GM18505 (cell line): ENCODE data around the gene FAM124B.

Experiments
- ATAC-seq: cut with Tn5 transposase; IDR thresholded peaks from one replicate; pipeline ENCODE4 v1.9.1; 2021; ENCODE audit not compliant: unreplicated experiment
- POLR2A ChIP-seq: IDR thresholded peaks from 4 replicates; pipeline ENCODE4 v1.6.1; 2011; ENCODE audit warnings: borderline replicate concordance; ENCODE audit not compliant: insufficient read depth, insufficient read length; ENCODE audit errors: extremely low read depth

Gene FAM124B

GRCh38 chr2:224428787-224429440 is 27.0 kb upstream of the FAM124B start:
- no peak for TF ChIP-seq POLR2A
- ATAC-seq = no peak

GRCh38 chr2:224427471-224427870 is 25.6 kb upstream of the FAM124B start:
- no peak for ATAC-seq
- TF ChIP-seq POLR2A = no peak

- ATAC-seq = no peak
Observed at GRCh38 chr2:224426656-224427055, 24.7 kb upstream of the FAM124B start.

GRCh38 chr2:224421065-224421464 is 19.2 kb upstream of the FAM124B start:
- ATAC-seq = no peak
- no peak for TF ChIP-seq POLR2A

More at GRCh38 chr2:224426656-224427055, 24.7 kb upstream of the FAM124B start:
- no peak for TF ChIP-seq POLR2A

DNA sequence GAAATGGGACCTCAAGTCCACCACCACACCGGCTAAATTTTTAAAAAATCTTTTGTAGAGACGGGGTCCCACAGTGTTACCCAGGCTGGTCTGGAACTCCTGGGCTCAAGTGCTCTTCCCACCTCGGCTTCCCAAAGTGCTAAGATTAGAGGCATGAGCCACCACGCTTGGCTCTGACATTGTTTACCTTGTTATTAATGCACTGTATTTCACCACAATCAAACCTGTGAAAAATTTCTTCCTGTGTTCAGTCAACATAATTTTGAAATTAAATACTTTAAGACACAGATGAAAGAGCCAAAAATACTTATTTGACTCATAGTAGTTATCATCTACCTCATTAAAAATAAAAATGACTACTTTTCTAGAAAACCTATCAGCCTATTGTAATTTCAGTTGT is 16.0 kb upstream of the FAM124B start:
- ATAC-seq = no peak
- no peak for TF ChIP-seq POLR2A

GRCh38 chr2:224417361-224417729 is 15.4 kb upstream of the FAM124B start:
- ATAC-seq = no peak
- TF ChIP-seq POLR2A = no peak

DNA sequence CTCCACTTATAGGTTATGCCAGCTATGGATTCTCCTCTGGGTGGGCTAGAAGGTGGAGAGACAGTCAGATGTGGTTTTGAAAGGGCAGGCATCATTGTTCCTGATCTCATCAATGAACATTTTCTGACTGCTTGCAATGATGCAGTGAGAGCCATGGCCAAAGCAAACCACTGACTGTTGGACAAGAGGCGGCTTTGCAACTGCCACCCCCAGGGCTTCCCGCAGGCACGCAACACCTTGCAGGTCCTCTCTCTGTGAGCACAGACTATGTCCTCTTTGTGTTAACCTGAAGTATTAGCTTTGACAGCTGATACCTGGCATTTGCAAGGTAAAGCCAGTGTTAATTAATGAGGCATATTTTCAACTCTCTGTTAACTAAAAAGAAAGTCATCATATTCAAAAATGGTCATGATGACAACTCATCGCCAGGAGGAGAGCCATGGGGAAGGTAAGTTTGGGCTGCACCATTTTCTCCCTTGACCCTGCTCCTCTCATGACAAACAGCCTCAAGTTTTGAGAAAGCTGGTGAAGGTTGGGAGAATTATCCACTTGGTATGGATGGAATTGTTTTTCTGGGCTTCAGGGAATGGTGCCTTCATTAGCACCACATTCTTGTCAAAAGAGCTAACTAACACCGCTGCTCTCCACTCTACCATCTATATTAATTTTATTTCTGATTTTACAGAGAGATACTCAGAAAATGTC is 14.9 kb upstream of the FAM124B start:
- no peak for ATAC-seq

GRCh38 chr2:224413381-224413780 is 11.5 kb upstream of the FAM124B start:
- ATAC-seq = no peak
- no peak for TF ChIP-seq POLR2A

More for the DNA sequence above, 14.9 kb upstream of the FAM124B start:
- no peak for TF ChIP-seq POLR2A

DNA sequence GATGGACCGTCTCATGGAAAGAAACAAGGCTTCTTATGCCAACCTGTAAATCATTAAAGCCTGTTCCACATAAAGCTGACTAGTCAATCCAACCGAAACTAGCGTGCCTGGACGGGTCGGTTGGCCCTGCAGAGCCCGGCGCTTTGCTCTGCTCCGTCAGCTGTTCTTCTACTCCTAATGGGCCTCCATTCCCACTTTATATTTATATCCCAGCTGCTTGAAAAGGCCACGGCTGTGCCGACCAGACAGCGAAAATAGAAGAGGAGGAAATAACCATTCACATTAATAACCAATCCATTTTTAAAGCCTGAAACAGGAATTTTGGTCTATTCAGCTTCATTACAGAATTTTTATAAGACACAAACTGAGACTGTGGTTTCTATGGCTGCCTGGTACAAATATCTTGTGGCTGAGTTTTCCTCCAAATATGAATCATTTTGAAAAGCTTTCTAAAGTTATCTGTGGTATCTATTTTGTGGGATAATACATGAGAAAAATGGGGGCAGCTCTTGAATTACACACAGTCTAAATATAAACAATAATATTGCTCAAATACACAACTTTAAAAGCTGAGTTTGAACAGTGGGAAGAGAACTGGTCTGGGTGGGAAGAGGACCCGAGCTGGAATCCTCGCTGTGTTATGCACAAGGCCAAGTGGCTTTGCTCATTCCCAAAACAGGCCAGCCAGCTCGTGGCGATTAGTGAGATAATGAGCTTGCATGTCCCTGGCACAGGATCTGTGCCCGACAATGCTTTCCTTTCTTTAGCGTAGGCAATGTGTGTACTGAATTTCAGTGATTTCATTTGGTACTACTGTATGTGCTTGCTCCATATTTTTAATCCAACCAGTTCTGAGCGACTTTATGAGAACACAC is 10.5 kb upstream of the FAM124B start:
- ATAC-seq = no peak
- no peak for TF ChIP-seq POLR2A

DNA sequence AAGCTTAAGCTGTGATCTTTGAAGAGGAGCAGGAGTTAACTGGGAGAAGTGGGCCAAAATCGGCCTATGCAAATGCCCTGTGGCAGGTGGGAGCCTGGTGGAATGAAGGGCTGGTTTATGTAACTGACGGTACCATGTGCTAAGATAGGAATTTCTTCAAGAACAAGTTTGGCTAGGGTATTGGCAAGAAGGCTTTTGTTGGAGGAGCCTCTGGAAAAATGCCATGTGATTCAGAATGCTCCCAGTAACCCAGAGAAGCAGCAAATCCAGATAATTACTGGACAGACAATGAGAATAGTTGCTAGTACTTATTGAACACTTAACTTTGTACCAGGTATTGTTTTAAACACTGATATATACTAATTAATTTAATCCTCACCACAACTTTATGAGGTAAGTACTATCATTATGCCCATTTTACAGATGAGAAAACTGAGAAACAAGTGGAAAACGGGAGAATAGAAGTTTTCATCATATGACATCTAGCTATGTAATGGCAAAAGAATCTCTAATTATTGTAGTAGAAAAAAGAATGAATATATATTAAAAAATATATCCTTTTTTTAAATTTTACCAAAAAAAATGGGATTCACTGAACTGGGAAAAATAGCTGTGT is 9.1 kb upstream of the FAM124B start:
- ATAC-seq = no peak
- no peak for TF ChIP-seq POLR2A

- TF ChIP-seq POLR2A = no peak
- no peak for ATAC-seq
Observed at GRCh38 chr2:224408676-224409075, 6.8 kb upstream of the FAM124B start.

GRCh38 chr2:224407241-224407701 is 5.4 kb upstream of the FAM124B start:
- ATAC-seq = no peak
- TF ChIP-seq POLR2A = no peak

DNA sequence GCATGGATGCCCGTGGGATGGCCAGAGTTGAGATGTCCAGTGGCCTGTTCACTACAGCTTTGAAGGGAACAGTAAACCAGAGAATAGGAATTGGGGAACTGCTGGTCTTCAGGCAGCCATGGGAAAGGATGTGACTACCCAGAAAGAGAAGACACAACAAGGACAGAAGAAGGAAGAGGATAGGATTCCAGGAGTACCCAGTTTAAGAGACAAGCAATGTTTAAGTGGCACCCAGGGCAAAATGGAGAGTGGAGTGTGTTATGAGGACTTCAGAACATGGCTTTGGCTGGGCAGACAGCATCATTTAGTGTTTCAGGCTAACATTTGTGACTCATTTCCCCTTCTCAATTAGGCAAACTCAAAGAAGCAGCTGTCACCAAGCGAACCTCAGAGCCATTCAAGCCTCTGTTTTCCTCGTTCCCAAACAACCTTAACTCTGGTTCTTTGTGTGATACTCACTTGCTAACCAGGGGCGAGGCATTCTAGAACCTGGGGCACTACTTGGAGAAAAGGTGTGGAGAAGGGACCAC is 4.0 kb upstream of the FAM124B start:
- TF ChIP-seq POLR2A = no peak
- no peak for ATAC-seq
